NCI-H774 (cell line): Measurements from ENCODE around the gene PTK6.
A peak's percentile ranks its signal among the peaks of the same experiment; 100 is the strongest.

Source experiments
- DNase-seq: peaks from one replicate; lab custom pipeline; 2025; lab: John Stamatoyannopoulos, UW

The PTK6 gene

DNA sequence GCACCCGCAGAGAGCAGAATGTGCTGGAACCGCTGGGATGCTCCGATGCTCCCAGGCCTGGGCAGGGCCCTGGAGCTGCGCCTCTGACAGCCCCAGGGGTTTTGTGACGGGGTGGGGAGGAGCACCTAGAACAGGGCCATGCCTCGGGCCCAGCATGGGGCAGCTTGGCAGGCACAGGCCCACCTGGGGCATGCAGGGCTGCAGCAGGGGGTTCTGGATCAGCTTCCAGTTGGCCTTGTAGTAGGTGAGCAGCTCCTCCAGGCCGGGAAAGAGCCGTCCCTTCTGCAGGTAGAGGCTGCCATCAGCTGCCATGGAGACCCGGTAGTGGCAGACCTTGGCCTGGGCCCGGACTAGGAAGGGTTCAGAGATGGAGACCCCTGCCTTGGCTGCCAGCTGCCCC lies 6.0 kb upstream of the PTK6 start:
- DNase-seq = no peak

DNA sequence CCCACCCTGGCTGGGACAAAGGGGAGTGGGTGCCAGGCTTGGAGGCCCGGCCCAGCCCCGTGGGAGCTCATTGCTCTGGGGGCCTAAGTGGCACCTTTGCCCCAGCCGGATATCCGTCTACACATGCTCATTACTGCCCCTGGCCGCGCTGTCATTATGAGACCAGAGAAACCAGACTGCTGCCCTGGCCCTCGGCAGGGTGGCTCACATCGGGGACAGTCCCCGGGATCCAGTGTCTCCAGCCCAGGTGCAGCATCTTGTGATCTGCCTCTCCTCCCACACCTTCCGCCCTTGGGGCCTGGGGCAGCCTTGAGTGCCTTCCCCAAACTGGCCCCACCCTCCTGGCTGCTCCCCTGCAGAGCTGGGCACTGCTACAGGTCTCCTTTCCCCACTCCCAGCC lies 5.5 kb upstream of the PTK6 start:
- no peak for DNase-seq

GRCh38 chr20:63542031-63542559 lies 4.9 kb upstream of the PTK6 start:
- DNase-seq = peak; percentile 27

- no peak for DNase-seq
Measured at GRCh38 chr20:63541371-63541770, 4.2 kb upstream of the PTK6 start.

DNA sequence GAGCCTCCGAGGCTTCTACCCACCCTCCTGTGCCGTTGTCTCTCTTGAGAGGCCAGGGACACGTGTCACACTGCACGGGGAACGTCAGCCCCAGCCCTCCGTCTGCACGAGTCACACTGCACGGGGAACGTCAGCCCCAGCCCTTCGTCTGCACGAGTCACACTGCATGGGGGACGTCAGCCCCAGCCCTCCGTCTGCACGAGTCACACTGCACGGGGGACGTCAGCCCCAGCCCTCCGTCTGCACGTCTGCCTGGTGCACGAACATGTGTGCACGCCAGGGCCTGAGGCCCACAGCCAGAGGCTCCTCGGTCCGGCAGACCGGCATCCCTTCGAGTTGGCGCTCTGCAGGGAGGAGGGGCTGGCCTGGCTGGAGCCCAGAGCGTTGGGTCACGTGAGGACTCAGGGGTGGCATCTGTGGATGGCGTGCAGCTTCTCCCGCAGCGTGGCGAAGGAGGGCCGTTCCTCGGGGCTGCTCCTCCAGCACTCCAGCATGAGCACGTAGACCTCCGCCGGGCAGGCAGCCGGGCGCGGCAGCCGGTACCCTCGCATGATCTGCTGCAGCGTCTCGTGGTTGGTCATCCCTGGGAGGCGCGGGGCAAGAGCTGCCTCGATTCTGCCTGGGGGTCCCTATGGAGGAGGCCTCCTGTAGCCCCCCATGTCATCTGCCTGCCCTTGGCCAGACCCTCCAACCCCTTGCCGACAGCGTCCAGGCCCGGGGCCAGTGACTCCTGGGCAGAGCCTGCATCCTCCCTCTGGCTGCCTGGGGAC lies 3.4 kb upstream of the PTK6 start:
- DNase-seq = no peak

GRCh38 chr20:63539441-63540370 lies 2.5 kb upstream of the PTK6 start:
- no peak for DNase-seq

GRCh38 chr20:63539092-63539430 lies 1.9 kb upstream of the PTK6 start:
- no peak for DNase-seq

DNA sequence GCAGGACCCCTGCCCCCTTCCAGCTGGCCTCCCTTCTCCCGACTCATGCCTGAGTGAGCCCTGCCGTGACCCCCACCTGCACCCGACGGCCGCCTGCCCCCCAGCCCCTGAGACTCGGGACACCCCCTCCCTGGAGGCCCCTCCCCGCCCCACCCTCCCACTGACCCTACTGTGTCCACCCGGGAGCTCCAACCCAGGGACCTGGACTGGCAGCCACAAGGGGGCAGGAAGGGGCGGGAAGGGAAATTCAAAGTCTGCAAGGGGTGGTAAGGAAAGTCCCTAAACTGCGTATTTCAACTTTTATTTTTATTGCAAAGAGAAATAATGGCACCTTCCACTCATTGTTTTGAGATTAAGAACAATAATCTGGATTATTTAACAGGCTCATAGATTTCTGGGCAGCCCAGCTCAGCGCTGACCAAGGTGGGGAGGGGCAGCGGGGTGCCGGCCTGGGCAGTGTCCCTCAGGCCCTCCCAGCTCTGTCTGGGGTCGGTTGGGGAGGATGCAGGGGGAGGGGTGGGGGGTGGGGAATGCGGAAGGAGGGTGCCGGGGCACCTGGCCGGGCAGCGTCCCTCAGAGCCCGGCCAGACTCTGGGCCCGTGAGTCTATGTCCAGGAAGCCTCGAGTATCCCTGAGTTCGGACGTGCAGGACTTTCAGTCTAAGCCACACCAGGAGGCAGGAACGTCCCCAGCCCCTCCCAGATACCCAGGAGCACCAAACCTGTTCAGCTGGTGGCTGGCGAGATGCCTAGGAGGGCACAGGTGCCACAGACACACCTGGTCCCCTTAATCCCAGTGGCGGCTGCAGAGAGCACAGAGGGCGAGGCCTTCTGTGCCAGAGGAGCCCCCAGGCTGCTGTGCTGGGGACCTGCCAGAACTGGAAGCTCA lies 1.3 kb upstream of the PTK6 start:
- DNase-seq = peak; percentile 64

- DNase-seq = peak; percentile 97
Measured at GRCh38 chr20:63537525-63538203, 488 bp upstream of the PTK6 start.

DNA sequence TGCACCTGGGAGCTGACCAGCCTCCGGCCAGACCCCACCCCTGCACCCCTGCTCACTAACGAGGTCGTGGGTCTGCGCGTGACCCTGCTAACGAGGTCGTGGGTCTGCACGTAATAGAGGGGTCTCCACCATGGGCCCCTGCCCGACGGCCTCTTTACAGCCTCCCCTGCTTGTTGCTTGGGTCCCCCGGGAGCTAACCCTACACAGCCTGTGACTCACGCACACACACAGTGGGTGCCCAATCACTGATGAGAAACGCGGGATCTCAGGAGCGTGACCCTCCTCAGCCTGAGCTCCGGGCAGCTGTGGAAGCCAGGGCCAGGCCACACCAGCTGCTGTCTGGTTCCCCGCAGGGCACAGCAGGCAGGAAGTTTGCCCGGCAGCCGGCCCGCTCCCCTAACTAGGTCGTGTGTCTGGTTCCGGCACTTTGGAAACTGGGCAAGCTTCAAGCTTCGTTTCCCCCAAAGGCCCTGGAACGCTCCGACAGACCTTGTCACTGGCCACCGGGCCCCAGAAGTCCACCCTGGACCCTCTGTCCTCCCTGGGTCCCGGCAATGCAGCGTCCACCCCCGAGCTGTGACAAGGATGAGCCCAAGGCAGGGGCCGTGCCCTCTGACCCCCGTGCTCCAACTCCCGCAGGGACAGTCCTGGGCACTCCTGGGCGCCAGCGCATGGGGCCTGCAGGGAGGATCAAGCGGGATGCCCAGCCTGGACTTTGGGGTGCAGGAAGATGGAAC lies 767 bp downstream of the PTK6 start:
- DNase-seq = peak; percentile 44

- DNase-seq = no peak
Measured at GRCh38 chr20:63534831-63535651, 2.1 kb downstream of the PTK6 start.

DNA sequence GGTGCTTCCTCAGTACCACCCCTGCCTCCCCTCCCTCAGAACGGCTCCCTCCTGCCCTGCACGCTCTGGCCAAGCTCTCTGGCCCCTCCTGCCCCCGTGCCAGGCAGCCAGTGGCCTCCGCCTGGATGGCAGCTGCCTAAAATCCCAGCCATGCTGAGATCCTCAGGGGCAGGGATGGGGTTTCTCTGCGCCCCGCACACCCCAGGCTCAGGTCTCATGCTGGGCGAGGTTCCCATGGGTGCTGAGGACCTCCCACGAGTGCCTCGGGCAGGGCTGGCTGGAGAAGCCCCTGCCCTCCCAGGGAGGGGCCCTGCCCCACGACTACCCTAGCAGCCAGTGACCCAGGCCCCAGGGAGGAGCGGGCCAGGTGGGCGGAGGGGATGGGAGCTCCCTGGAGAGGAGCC lies 2.7 kb downstream of the PTK6 start:
- no peak for DNase-seq

DNA sequence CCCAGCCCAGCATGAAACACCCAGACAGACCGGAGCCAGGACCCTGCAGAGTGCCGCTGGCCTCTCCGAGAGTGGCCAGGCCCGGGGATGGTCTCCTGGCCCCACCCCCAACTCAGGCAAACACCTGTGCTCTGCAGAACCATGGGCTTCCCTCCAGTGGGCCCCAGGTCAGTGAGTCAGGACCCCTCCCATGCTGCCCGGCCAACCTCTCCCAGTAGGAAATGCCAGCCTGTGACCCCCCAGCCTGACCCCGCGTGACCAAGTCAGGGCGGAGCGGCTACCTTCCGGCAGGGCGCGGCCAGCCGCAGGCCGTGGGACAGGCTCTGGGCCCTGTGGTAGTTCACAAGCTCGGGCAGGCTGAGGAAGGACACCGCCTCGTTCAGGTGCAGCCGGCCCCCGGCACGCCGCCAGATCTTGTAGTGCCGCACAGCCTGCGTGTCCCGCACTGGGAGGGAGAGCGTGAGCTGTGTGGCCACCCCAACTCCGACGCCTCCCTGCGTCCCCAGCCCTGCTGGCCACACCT lies 3.2 kb downstream of the PTK6 start:
- DNase-seq = no peak

DNA sequence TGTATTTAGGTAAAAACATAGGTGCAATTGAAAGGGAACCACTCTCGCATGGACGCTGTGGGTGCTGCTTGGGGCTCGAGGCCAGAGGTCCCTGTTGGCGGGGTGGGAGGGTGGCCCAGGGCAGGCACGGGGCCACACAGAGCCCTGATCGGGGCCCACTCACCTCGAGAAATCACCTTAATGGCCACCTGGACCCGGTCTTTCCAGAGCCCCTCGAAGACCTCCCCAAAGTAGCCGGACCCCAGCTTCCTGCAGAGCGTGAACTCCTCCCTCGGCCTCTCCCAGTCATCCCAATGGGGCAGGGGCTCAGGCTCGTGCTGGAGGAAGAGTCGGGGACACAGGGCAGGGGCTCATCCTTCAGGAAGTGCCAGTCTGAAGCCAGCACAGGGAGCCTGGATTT lies 3.8 kb downstream of the PTK6 start:
- no peak for DNase-seq

DNA sequence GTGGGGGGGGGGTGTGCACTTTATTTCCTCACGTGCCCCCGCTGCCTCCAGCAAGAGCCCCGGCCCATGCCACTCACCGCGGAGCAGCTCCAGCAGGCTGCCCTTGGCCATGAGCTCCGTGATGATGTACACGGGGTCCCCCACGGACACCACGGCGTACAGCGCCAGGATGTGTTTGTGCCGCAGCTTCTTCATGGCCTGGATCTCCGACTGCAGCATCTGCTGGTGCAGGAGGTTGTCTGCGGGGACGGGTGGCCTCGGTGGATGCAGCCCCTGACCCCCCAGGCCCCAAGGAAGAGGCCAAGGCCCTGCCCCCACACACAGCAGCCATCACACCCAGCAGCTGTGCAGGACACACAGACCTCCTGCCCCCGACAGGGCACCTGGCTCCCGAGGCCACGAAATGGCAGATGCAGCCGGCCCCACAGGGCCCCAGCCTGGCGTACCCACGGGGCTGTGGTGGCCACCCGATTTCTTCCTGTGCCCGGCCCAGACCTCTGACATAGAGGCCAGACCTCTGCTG lies 4.7 kb downstream of the PTK6 start:
- DNase-seq = no peak

GRCh38 chr20:63531686-63532448 lies 5.3 kb downstream of the PTK6 start:
- no peak for DNase-seq

- DNase-seq = no peak
Measured at GRCh38 chr20:63530788-63531160, 6.4 kb downstream of the PTK6 start.
